ENCODE data around the gene TNFRSF1B.

TNFRSF1B gene

GRCh38 chr1:12166834-12167492 is at the start of gene TNFRSF1B:
Gene TNFRSF1B, plus strand, starts transcription at chr1:12166991. Its CDS starts 101 bp downstream, at chr1:12167092.
- peak within 1 kb of the TSS; percentile 65 for H3K4me3 ChIP-seq (ENCODE audit: low read depth, low read length)

GRCh38 chr1:12121212-12122003 is 45.4 kb upstream of the TNFRSF1B start:
- no peak for TF ChIP-seq CTCF (IDR thresholded peaks at IDR 0.05; ENCODE audit: low read depth, low read length)
- no peak overlapping the region for H3K4me3 ChIP-seq (ENCODE audit: low read depth, low read length)

More at GRCh38 chr1:12166834-12167492, at the start of gene TNFRSF1B:
- TF ChIP-seq CTCF (IDR thresholded peaks at IDR 0.05; ENCODE audit: low read depth, low read length) = no peak

- TF ChIP-seq CTCF (IDR thresholded peaks at IDR 0.05; ENCODE audit: low read depth, low read length) = no peak
Observed at GRCh38 chr1:12123172-12123571, 43.6 kb upstream of the TNFRSF1B start.

GRCh38 chr1:12124693-12125421 is 41.9 kb upstream of the TNFRSF1B start:
- peak; percentile 87 for TF ChIP-seq CTCF (IDR thresholded peaks at IDR 0.05; ENCODE audit: low read depth, low read length)
- no peak overlapping the region for H3K4me3 ChIP-seq (ENCODE audit: low read depth, low read length)

More at GRCh38 chr1:12123172-12123571, 43.6 kb upstream of the TNFRSF1B start:
- H3K4me3 ChIP-seq (ENCODE audit: low read depth, low read length) = no peak overlapping the region

- H3K4me3 ChIP-seq (ENCODE audit: low read depth, low read length) = no peak overlapping the region
- no peak for TF ChIP-seq CTCF (IDR thresholded peaks at IDR 0.05; ENCODE audit: low read depth, low read length)
Observed at GRCh38 chr1:12125422-12126355, 41.1 kb upstream of the TNFRSF1B start.

GRCh38 chr1:12126781-12127180 is 40.0 kb upstream of the TNFRSF1B start:
- TF ChIP-seq CTCF (IDR thresholded peaks at IDR 0.05; ENCODE audit: low read depth, low read length) = no peak
- no peak overlapping the region for H3K4me3 ChIP-seq (ENCODE audit: low read depth, low read length)
